Mesodermal cell (in vitro differentiated cells): ENCODE data around the gene ARHGAP23.

Experiments
- H3K27ac ChIP-seq: 2 replicates; pipeline ENCODE4 v1.7.0; 2013; ENCODE audit warnings: mild to moderate bottlenecking, low read depth, low read length, moderate library complexity; ENCODE audit not compliant: severe bottlenecking
- H3K36me3 ChIP-seq: 2 replicates; pipeline ENCODE4 v1.7.1; 2013; ENCODE audit warnings: mild to moderate bottlenecking, low read length, moderate library complexity; ENCODE audit not compliant: control insufficient read depth, insufficient read depth
- H3K4me1 ChIP-seq: one replicate; pipeline ENCODE4 v1.7.1; 2013; ENCODE audit warnings: mild to moderate bottlenecking, low read length; ENCODE audit not compliant: insufficient read depth, control insufficient read depth, poor library complexity, severe bottlenecking
- H3K4me3 ChIP-seq: 2 replicates; pipeline ENCODE4 v1.7.0; 2013; ENCODE audit warnings: low read length, control low read depth, mild to moderate bottlenecking; ENCODE audit not compliant: insufficient read depth, poor library complexity, severe bottlenecking; ENCODE audit errors: extremely low read depth
- H3K9me3 ChIP-seq: 2 replicates; pipeline ENCODE4 v1.7.1; 2013; ENCODE audit warnings: mild to moderate bottlenecking, low read length, moderate library complexity; ENCODE audit not compliant: control insufficient read depth
- WGBS, 2 experiments: methylation state at CpG; one replicate each; pipeline ENCODE4 v1.1.5; 2013; ENCODE audit warnings: missing lambda C conversion rate in 2 of 2; ENCODE audit not compliant: insufficient coverage in 2 of 2; 5-methylcytosine and 5-hydroxymethylcytosine counted together

Gene ARHGAP23

GRCh38 chr17:38442548-38442947, 14.3 kb downstream of the ARHGAP23 start:
- H3K4me3 ChIP-seq: no peak overlapping the region
- peaks cover 12% of the 10 kb centered on the region for H3K4me1 ChIP-seq
- H3K27ac ChIP-seq: no peak overlapping the region
- H3K36me3 ChIP-seq: peaks cover 6% of the 10 kb centered on the region
- no peaks in the 10 kb centered on the region for H3K9me3 ChIP-seq
- WGBS, 2 experiments: 86 to 88% methylated on average over 2 to 4 of the region's 4 CpGs

DNA sequence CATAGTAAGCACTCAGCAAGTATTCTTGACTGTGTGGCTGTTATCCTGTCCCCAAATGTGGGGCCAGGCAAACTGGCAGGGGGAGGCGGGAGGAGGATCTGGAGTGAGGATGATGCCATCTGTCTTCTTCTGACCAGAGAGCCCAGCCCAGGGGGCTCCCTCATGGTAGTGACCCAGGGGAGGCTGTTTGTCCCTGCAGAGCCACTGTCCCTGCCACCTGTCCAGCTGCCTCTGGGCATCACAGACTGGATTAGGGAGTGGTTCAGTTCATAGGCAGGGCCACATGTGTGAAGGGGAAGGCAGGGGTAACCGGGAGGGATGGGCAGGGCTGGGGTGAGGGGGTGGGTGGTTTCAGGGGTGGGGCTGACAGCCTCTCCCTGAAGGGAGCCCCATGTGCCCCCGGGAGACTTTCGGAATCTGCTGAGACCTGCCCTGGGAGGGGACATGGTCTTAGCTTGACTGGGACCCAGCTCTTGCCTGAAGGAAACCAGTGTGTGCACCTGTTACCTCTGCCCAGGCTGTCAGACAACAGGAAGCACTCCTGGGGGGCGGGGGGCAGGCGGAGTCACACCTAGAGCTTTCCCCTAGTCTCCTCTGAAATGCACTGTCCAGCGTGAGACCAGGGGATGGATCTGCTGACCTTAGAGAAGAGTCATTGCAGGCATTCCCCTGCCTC, 15.2 kb downstream of the ARHGAP23 start:
- H3K4me3 ChIP-seq: no peak overlapping the region
- H3K9me3 ChIP-seq: no peaks in the 10 kb centered on the region
- H3K36me3 ChIP-seq: peaks cover 6% of the 10 kb centered on the region
- H3K27ac ChIP-seq: no peak overlapping the region
- peaks cover 22% of the 10 kb centered on the region for H3K4me1 ChIP-seq
- WGBS, 2 experiments: 54 to 62% methylated on average over 4 to 6 of the region's 7 CpGs

GRCh38 chr17:38444151-38444550, 15.9 kb downstream of the ARHGAP23 start:
- Histone ChIP-seq H3K4me3 (no peak overlapping the region), H3K27ac (no peak overlapping the region), H3K4me1 (peaks cover 27% of the 10 kb centered on the region), H3K36me3 (peaks cover 6% of the 10 kb centered on the region), H3K9me3 (no peaks in the 10 kb centered on the region)
- 0 to 24% methylated on average over 3 to 13 of the region's 14 CpGs for WGBS, 2 experiments

DNA sequence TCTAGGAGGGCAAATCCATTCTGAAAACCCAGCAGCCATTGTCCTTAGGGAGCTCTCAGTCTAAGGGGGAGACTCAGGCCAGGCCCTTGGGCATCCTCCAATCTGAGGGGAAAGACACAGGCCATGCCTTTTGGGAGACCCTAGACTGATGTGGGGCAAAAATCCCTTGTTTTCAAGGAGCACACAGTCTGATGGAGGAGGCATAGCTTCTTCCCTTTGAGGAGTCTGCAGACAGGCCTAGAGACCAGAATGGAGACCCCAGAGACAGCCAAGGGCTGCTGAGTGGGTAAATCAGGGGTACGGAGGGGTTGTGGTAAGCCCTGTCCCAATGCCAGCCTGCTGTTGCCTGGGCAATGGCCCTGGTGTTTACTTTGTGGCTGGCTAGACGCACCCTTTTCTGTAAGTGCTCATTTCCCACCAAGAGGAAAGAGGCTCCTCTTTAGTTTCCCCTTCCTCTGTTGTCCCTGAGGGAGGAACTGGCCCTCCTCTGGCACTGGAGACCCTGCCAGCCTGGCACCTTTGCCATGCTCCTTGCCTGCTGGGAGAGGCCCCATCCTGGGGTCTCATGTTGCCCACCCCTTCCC, 19.3 kb downstream of the ARHGAP23 start:
- 87 to 95% methylated on average over 2 of the region's 2 CpGs for WGBS, 2 experiments
- Histone ChIP-seq H3K4me1 (peaks cover 33% of the 10 kb centered on the region), H3K27ac (peak overlapping the region; percentile 76), H3K36me3 (peaks cover 6% of the 10 kb centered on the region), H3K9me3 (no peaks in the 10 kb centered on the region), H3K4me3 (no peak overlapping the region)

GRCh38 chr17:38448208-38448771, 20.0 kb downstream of the ARHGAP23 start:
- H3K27ac ChIP-seq: peak overlapping the region; percentile 76
- H3K36me3 ChIP-seq: peaks cover 6% of the 10 kb centered on the region
- H3K9me3 ChIP-seq: no peaks in the 10 kb centered on the region
- H3K4me3 ChIP-seq: no peak overlapping the region
- peaks cover 40% of the 10 kb centered on the region for H3K4me1 ChIP-seq
- 73 to 90% methylated on average over 4 to 5 of the region's 9 CpGs for WGBS, 2 experiments

DNA sequence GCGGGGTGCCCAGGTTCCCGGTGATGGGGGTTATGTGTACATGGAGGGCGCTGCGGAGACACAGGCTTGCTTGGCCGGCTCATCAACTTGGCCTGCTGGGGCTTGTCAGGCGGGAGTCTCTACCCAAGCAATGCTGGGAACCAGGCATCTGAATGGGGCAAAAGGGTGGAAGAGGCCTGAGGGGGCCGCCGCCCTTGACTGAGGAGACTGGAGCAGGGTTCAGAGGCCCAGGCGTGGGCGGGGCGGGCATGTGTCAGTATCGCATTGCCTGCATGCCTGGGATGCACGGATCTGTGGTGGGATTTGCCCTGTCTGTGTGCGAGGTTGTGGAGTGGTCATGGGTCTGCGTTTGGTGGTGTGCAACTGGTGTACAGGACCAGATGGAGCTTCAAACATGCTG, 21.1 kb downstream of the ARHGAP23 start:
- Histone ChIP-seq H3K4me1 (peaks cover 40% of the 10 kb centered on the region), H3K4me3 (no peak overlapping the region), H3K36me3 (peaks cover 6% of the 10 kb centered on the region), H3K9me3 (no peaks in the 10 kb centered on the region), H3K27ac (peak overlapping the region; percentile 81)
- WGBS, 2 experiments: 71 to 72% methylated on average over 11 to 13 of the region's 15 CpGs

DNA sequence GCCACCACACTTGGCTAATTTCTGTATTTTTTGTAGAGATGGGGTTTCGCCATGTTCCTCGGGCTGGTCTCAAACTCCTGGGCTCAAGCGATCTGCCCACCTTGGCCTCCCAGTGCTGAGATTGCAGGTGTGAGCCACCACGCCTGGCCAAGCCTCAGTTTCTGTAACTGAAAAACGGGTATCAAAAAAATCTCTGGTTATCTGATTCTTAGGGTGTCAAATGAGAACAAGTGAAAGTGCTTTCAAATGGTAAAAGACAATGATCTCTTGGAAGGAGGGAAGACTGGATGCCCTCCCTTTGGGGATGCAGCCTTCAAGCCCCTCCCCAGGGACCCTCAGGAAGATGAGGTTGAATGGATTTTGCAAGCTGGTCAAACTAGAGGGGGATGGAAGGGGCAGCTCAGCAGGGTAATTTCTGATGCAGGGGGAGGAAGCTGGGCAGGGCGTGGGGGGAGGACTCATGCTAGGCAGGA, 22.3 kb downstream of the ARHGAP23 start:
- Histone ChIP-seq H3K4me1 (peaks cover 51% of the 10 kb centered on the region), H3K36me3 (peaks cover 6% of the 10 kb centered on the region), H3K27ac (peak overlapping the region; percentile 97), H3K9me3 (no peaks in the 10 kb centered on the region), H3K4me3 (peak overlapping the region; percentile 43)
- 50 to 52% methylated on average over 5 to 6 of the region's 6 CpGs for WGBS, 2 experiments

- Histone ChIP-seq H3K9me3 (no peaks in the 10 kb centered on the region), H3K4me3 (peak overlapping the region; percentile 43), H3K4me1 (peaks cover 58% of the 10 kb centered on the region), H3K27ac (peak overlapping the region; percentile 97), H3K36me3 (peaks cover 6% of the 10 kb centered on the region)
- 0 to 7% methylated on average over 2 to 3 of the region's 10 CpGs for WGBS, 2 experiments
Observed at GRCh38 chr17:38451030-38451839, 23.0 kb downstream of the ARHGAP23 start.

DNA sequence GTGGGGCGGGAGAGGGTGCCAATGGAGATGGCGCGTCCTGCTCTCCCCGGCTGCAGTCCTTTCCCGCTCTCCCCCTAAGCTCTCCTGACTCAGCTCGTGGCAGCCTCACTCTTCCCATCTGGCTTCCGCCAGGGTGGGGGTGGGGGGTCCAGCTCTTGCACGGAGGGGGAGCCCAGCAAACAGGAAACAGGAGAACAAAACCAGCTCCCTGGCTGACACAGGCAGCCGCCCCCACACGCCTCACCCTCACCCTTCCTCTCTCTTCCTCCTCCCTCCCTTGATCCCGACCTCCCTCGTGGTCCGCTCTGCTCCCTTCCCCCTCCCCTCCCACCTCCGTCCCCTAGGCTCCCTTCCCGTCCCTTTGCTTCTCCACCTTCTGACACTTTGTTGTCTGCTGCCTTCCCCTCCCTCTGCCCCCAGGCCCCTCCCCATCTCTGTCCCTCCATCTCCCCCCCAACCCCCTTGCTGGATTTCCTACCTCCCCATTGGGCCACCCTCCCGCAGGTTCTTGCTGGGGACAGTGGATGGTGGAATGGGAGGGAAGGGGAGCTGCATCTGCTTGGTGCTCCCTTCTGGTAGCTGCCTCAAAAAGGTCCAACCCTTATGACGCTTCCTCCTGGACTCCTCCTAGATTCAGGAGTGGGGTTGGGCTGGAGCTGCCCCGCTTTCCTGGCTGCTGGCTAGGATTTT, 23.7 kb downstream of the ARHGAP23 start:
- Histone ChIP-seq H3K36me3 (peaks cover under 1% of the 10 kb centered on the region), H3K27ac (peak overlapping the region; percentile 97), H3K4me3 (peak overlapping the region; percentile 43), H3K9me3 (no peaks in the 10 kb centered on the region), H3K4me1 (peaks cover 64% of the 10 kb centered on the region)
- WGBS, 2 experiments: 2% methylated on average over 7 to 8 of the region's 18 CpGs

GRCh38 chr17:38452719-38453118, 24.5 kb downstream of the ARHGAP23 start:
- H3K27ac ChIP-seq: peak overlapping the region; percentile 97
- peak overlapping the region; percentile 43 for H3K4me3 ChIP-seq
- peaks cover 6% of the 10 kb centered on the region for H3K36me3 ChIP-seq
- peaks cover 59% of the 10 kb centered on the region for H3K4me1 ChIP-seq
- no peaks in the 10 kb centered on the region for H3K9me3 ChIP-seq
- WGBS, 2 experiments: 76 to 94% methylated on average over 2 to 6 of the region's 6 CpGs
